ENCODE measurements around the gene LSAMP. TPM values are rescaled to one million over a fixed set of nuclear protein-coding genes. Genes with fewer than 3 reads are reported as not detected.

LSAMP gene
- total RNA-seq, 6 experiments from 2014 or later: under 0.01 to 0.22 (median 0.12) TPM; not detected in 1

- Histone ChIP-seq H3K4me1 (no peaks in the 10 kb centered on the region), H3K27ac (no peak overlapping the region), H3K4me3 (no peak overlapping the region), H3K36me3 (no peaks in the 10 kb centered on the region), H3K27me3 (no peaks in the 10 kb centered on the region), H3K9me3 (no peaks in the 10 kb centered on the region)
- intact Hi-C loops (cut with DNase I): no loop called here
- DNase-seq (no peak), ATAC-seq (no peak)
- no peak for TF ChIP-seq POLR2A (IDR thresholded peaks at IDR 0.05)
- TF ChIP-seq, protein P1, sequence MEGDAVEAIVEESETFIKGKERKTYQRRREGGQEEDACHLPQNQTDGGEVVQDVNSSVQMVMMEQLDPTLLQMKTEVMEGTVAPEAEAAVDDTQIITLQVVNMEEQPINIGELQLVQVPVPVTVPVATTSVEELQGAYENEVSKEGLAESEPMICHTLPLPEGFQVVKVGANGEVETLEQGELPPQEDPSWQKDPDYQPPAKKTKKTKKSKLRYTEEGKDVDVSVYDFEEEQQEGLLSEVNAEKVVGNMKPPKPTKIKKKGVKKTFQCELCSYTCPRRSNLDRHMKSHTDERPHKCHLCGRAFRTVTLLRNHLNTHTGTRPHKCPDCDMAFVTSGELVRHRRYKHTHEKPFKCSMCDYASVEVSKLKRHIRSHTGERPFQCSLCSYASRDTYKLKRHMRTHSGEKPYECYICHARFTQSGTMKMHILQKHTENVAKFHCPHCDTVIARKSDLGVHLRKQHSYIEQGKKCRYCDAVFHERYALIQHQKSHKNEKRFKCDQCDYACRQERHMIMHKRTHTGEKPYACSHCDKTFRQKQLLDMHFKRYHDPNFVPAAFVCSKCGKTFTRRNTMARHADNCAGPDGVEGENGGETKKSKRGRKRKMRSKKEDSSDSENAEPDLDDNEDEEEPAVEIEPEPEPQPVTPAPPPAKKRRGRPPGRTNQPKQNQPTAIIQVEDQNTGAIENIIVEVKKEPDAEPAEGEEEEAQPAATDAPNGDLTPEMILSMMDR (IDR thresholded peaks at IDR 0.05): no peak
- WGBS (ENCODE audit: insufficient coverage, low coverage, low lambda C conversion rate, missing lambda C conversion rate): 38% methylated on average over 2 of the region's 2 CpGs
Measured at GRCh38 chr3:116050311-116050915, 394.9 kb downstream of the LSAMP start.

GRCh38 chr3:116048991-116049390 lies 396.3 kb downstream of the LSAMP start:
- no peaks in the 10 kb centered on the region for H3K36me3 ChIP-seq
- no peaks in the 10 kb centered on the region for H3K27me3 ChIP-seq
- TF ChIP-seq POLR2A (IDR thresholded peaks at IDR 0.05): no peak
- TF ChIP-seq, protein P1 (IDR thresholded peaks at IDR 0.05): no peak
- no peak overlapping the region for H3K27ac ChIP-seq
- intact Hi-C loops (cut with DNase I): no loop called here
- no peak for DNase-seq
- no peaks in the 10 kb centered on the region for H3K9me3 ChIP-seq
- no peaks in the 10 kb centered on the region for H3K4me1 ChIP-seq
- no peak for ATAC-seq
- H3K4me3 ChIP-seq: no peak overlapping the region

- no peak for DNase-seq
- WGBS (ENCODE audit: insufficient coverage, low coverage, low lambda C conversion rate, missing lambda C conversion rate): 17% methylated on average over 3 of the region's 3 CpGs
- Histone ChIP-seq H3K4me3 (no peak overlapping the region), H3K27ac (no peak overlapping the region), H3K4me1 (no peaks in the 10 kb centered on the region), H3K36me3 (no peaks in the 10 kb centered on the region), H3K27me3 (no peaks in the 10 kb centered on the region), H3K9me3 (no peaks in the 10 kb centered on the region)
- TF ChIP-seq POLR2A (IDR thresholded peaks at IDR 0.05): no peak
- TF ChIP-seq, protein P1 (IDR thresholded peaks at IDR 0.05): no peak
- ATAC-seq: no peak
- intact Hi-C loops (cut with DNase I): no loop called here
Measured at GRCh38 chr3:116046350-116046749, 398.9 kb downstream of the LSAMP start.

DNA sequence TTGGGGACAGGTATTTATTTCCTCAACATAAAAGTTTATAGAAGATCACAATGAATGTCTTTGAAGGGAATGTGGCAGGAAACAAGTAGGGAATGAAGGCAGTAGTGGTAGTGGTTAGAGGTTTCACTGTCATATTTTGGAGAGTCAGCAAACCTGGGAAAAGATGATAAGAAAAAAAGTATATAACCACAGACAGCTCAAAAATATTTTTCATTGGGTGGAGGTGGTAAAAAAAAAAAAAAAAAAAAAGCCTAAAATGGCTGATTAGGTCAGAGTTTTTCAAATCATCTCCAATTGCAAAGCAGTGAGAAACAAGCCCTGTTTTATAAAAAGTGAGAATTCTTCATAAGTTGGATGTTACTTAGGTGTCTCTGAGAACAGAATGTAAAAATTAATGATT lies 400.0 kb downstream of the LSAMP start:
- intact Hi-C loops (cut with DNase I): no loop called here
- H3K4me1 ChIP-seq: no peaks in the 10 kb centered on the region
- TF ChIP-seq, protein P1 (IDR thresholded peaks at IDR 0.05): no peak
- no peak for TF ChIP-seq POLR2A (IDR thresholded peaks at IDR 0.05)
- no peaks in the 10 kb centered on the region for H3K9me3 ChIP-seq
- no peak overlapping the region for H3K27ac ChIP-seq
- DNase-seq (no peak), ATAC-seq (no peak)
- H3K36me3 ChIP-seq: no peaks in the 10 kb centered on the region
- no peaks in the 10 kb centered on the region for H3K27me3 ChIP-seq
- H3K4me3 ChIP-seq: no peak overlapping the region

- no peak for DNase-seq
- ATAC-seq: no peak
- TF ChIP-seq, protein P1 (IDR thresholded peaks at IDR 0.05): no peak
- no peak for TF ChIP-seq POLR2A (IDR thresholded peaks at IDR 0.05)
- 65% methylated on average over 3 of the region's 3 CpGs for WGBS (ENCODE audit: insufficient coverage, low coverage, low lambda C conversion rate, missing lambda C conversion rate)
- H3K27me3 ChIP-seq: no peaks in the 10 kb centered on the region
- no peak overlapping the region for H3K27ac ChIP-seq
- no peaks in the 10 kb centered on the region for H3K4me1 ChIP-seq
- H3K4me3 ChIP-seq: no peak overlapping the region
- no peaks in the 10 kb centered on the region for H3K9me3 ChIP-seq
- intact Hi-C loops (cut with DNase I): no loop called here
- H3K36me3 ChIP-seq: no peaks in the 10 kb centered on the region
Measured at GRCh38 chr3:116040152-116040551, 405.1 kb downstream of the LSAMP start.
